IMR-90 (cell line): ENCODE data around the gene TXK. TPM values are rescaled to one million over a fixed set of nuclear protein-coding genes. Genes with fewer than 3 reads are reported as not detected.

Experiments used
- ATAC-seq: fragments of 200-7000 bp; cut with Tn5 transposase; 2 replicates; pipeline ENCODE4 v1.9.1; 2020; ENCODE audit warnings: low read depth, mild to moderate bottlenecking, moderate library complexity
- BruUV-seq: library from RNA; stranded (reverse); fragments of 400-500 nt; replicated peaks from 2 replicates; lab custom pipeline; 2021; lab: Mats Ljungman, UMichigan
- CTCF ChIA-PET: fragments of 300-600 bp; formaldehyde crosslinking; extraction: SDS; loops from one replicate; lab custom pipeline; 2021; ENCODE audit warnings: antibody characterized with exemption; lab: Yijun Ruan, JAX
- POLR2A ChIA-PET: fragments of 300-600 bp; sonication (Branson Sonifier 250); formaldehyde crosslinking; loops from one replicate; lab custom pipeline; 2022; ENCODE audit warnings: antibody characterized with exemption; ENCODE audit not compliant: unreplicated experiment; lab: Charles Lee
- DNase-seq: peaks from one replicate; pipeline ENCODE4 v3.0.0; 2013
- H2AFZ ChIP-seq: replicated peaks from 2 replicates; pipeline ENCODE3; 2013; ENCODE audit warnings: low read length, mild to moderate bottlenecking; ENCODE audit not compliant: poor library complexity
- H2AK5ac ChIP-seq: 2 replicates; pipeline ENCODE4 v1.6.1; 2013; ENCODE audit warnings: low read depth, low read length, inconsistent platforms
- H2AK9ac ChIP-seq: replicated peaks from 2 replicates; pipeline ENCODE3; 2013; ENCODE audit warnings: mild to moderate bottlenecking, low read depth, low read length, moderate library complexity; ENCODE audit not compliant: poor library complexity
- H2BK120ac ChIP-seq: 2 replicates; pipeline ENCODE4 v1.6.1; 2013; ENCODE audit warnings: low read depth, low read length, inconsistent platforms
- H2BK15ac ChIP-seq: 3 replicates; pipeline ENCODE4 v1.6.1; 2013; ENCODE audit warnings: low read depth, low read length, inconsistent platforms
- H2BK20ac ChIP-seq: 2 replicates; pipeline ENCODE4 v1.6.1; 2013; ENCODE audit warnings: low read depth, mild to moderate bottlenecking, inconsistent platforms, low read length, moderate library complexity
- H2BK5ac ChIP-seq: 2 replicates; pipeline ENCODE4 v1.6.1; 2013; ENCODE audit warnings: mild to moderate bottlenecking, low read depth, low read length, inconsistent platforms; ENCODE audit not compliant: poor library complexity, severe bottlenecking
- H3K14ac ChIP-seq: replicated peaks from 2 replicates; pipeline ENCODE4 v1.6.1; 2013; ENCODE audit warnings: low read depth, low read length, inconsistent platforms
- H3K18ac ChIP-seq: 2 replicates; pipeline ENCODE4 v1.6.1; 2013; ENCODE audit warnings: low read depth, low read length, control low read depth
- H3K23ac ChIP-seq: 2 replicates; pipeline ENCODE4 v1.6.1; 2013; ENCODE audit warnings: low read depth, low read length, inconsistent platforms
- H3K27ac ChIP-seq: 2 replicates; pipeline ENCODE4 v1.5.1; 2013; ENCODE audit warnings: mild to moderate bottlenecking, control low read depth, low read length; ENCODE audit not compliant: insufficient read depth
- H3K27me3 ChIP-seq: 2 replicates; pipeline ENCODE4 v1.6.1; 2013; ENCODE audit warnings: low read length; ENCODE audit not compliant: control insufficient read depth, insufficient read depth
- H3K36me3 ChIP-seq: 2 replicates; pipeline ENCODE4 v1.6.1; 2013; ENCODE audit warnings: low read length, mixed read lengths; ENCODE audit not compliant: control insufficient read depth, insufficient read depth
- H3K4ac ChIP-seq: 2 replicates; pipeline ENCODE4 v1.6.1; 2013; ENCODE audit warnings: low read depth, low read length, inconsistent platforms
- H3K4me1 ChIP-seq: 2 replicates; pipeline ENCODE4 v1.6.1; 2013; ENCODE audit warnings: low read length, mixed read lengths; ENCODE audit not compliant: control insufficient read depth, insufficient read depth
- H3K4me2 ChIP-seq: 2 replicates; pipeline ENCODE4 v1.6.1; 2013; ENCODE audit warnings: low read depth, mild to moderate bottlenecking, control low read depth, low read length, moderate library complexity
- H3K4me3 ChIP-seq: 2 replicates; pipeline ENCODE4 v1.5.1; 2013; ENCODE audit warnings: low read depth, mild to moderate bottlenecking, control low read depth, low read length, moderate library complexity; ENCODE audit not compliant: insufficient read depth
- H3K56ac ChIP-seq: 2 replicates; pipeline ENCODE4 v1.6.1; 2013; ENCODE audit warnings: low read length, inconsistent platforms; ENCODE audit not compliant: insufficient read depth; ENCODE audit errors: extremely low read depth
- H3K79me1 ChIP-seq, 2 experiments: 2 replicates each; pipeline ENCODE4 v1.6.1; 2013; ENCODE audit warnings: low read length in 2 of 2, inconsistent platforms in 1 of 2, low read depth in 1 of 2
- H3K9ac ChIP-seq: 2 replicates; pipeline ENCODE4 v1.6.1; 2013; ENCODE audit warnings: low read depth, low read length, control low read depth
- H3K9me1 ChIP-seq: 2 replicates; pipeline ENCODE4 v1.6.1; 2013; ENCODE audit warnings: low read length, inconsistent platforms; ENCODE audit not compliant: insufficient read depth
- H3K9me3 ChIP-seq: 2 replicates; pipeline ENCODE4 v1.6.1; 2013; ENCODE audit warnings: low read length; ENCODE audit not compliant: control insufficient read depth, insufficient read depth
- H4K20me1 ChIP-seq: 2 replicates; pipeline ENCODE4 v1.6.1; 2013; ENCODE audit warnings: low read length, inconsistent platforms; ENCODE audit not compliant: insufficient read depth
- H4K5ac ChIP-seq: 2 replicates; pipeline ENCODE4 v1.6.1; 2013; ENCODE audit warnings: mild to moderate bottlenecking, low read depth, low read length, control low read depth
- H4K8ac ChIP-seq, 2 experiments: 2 replicates each; pipeline ENCODE4 v1.6.1; 2013; ENCODE audit warnings: low read depth in 2 of 2, low read length in 2 of 2, control low read depth in 1 of 2, inconsistent platforms in 1 of 2
- H4K91ac ChIP-seq: 2 replicates; pipeline ENCODE4 v1.6.1; 2013; ENCODE audit warnings: low read depth, low read length, inconsistent platforms; ENCODE audit not compliant: insufficient read depth
- RAD21 ChIP-seq: IDR thresholded peaks from 2 replicates; pipeline ENCODE4 v1.6.1; 2012; ENCODE audit warnings: low read length, improper control_type of control experiment
- RCOR1 ChIP-seq: IDR thresholded peaks from 2 replicates; pipeline ENCODE4 v1.6.1; 2012; ENCODE audit warnings: mild to moderate bottlenecking, low read length, improper control_type of control experiment; ENCODE audit not compliant: insufficient replicate concordance
- USF2 ChIP-seq: fragments of 150-350 bp; IDR thresholded peaks from 2 replicates; pipeline ENCODE4 v1.6.1; 2017; ENCODE audit warnings: mild to moderate bottlenecking, antibody characterized with exemption, low read length, low read depth
- WGBS, 2 experiments: methylation state at CpG; one replicate each; pipeline versions ENCODE4 v1.1.5 to v1.1.7; 2013; ENCODE audit warnings: missing lambda C conversion rate in 2 of 2; ENCODE audit not compliant: insufficient read length in 1 of 2; ENCODE audit errors: extremely low coverage in 2 of 2; 5-methylcytosine and 5-hydroxymethylcytosine counted together
- dilution Hi-C: fragments of 300-500 bp; cut with HindIII; formaldehyde crosslinking; loops from one replicate; pipeline ENCODE4 v1.14.3; 2018; ENCODE audit warnings: low sequenced_read_pairs; ENCODE audit not compliant: unreplicated experiment
- in situ Hi-C: fragments of 300-500 bp; cut with MboI; formaldehyde crosslinking; loops from 3 replicates; pipeline ENCODE4 v1.14.3; 2019; ENCODE audit warnings: low sequenced_read_pairs, inconsistent platforms, mixed read lengths
- intact Hi-C: fragments of 100-400 bp; cut with micrococcal nuclease; formaldehyde crosslinking; loops from 2 replicates; pipeline ENCODE4 v1.10.0; 2022
- polyA plus RNA-seq, 3 experiments: library from polyadenylated mRNA; depleted of rRNA; stranded (reverse); fragments of >200 nt; gene quantifications; 2 replicates each; pipeline ENCODE4 v1.2.3, GENCODE V29; 2012; ENCODE audit warnings: low replicate concordance in 1 of 3
- total RNA-seq: library from RNA; depleted of rRNA; stranded (reverse); fragments of >200 nt; gene quantifications from 2 replicates; pipeline ENCODE4 v1.2.3, GENCODE V29; 2012

The TXK gene
- total and polyA plus RNA-seq, 2 of the 4 experiments (the other 2 are of a cell fraction), result not detected

GRCh38 chr4:48100256-48100655, 33.8 kb downstream of the TXK start:
- POLR2A ChIA-PET, result no interaction called here
- Histone ChIP-seq H2AFZ (no peak overlapping the region), H4K20me1 (no peaks in the 10 kb centered on the region), H2AK5ac (no peak overlapping the region), H3K27ac (no peak overlapping the region), H3K9me1 (no peaks in the 10 kb centered on the region), H3K14ac (no peak overlapping the region), H3K18ac (no peak overlapping the region), H3K9me3 (no peaks in the 10 kb centered on the region), H2BK5ac (no peak overlapping the region), H3K4me3 (no peak overlapping the region), H3K4me2 (no peak overlapping the region), H3K9ac (no peak overlapping the region), H2BK120ac (no peak overlapping the region), H3K23ac (no peak overlapping the region), H4K8ac (no peak overlapping the region), H2AK9ac (no peak overlapping the region), H3K4ac (no peak overlapping the region), H3K56ac (no peak overlapping the region), H4K91ac (no peak overlapping the region), H2BK15ac (no peak overlapping the region), H3K4me1 (no peaks in the 10 kb centered on the region), H3K36me3 (no peaks in the 10 kb centered on the region), H3K79me1 (no peaks in the 10 kb centered on the region), H3K27me3 (no peaks in the 10 kb centered on the region), H4K5ac (no peak overlapping the region), H2BK20ac (no peak overlapping the region)
- BruUV-seq, result no TSS peak
- in situ Hi-C loops (no loop called here), intact Hi-C loops (no loop called here), dilution Hi-C loops (no loop called here)
- WGBS, 2 experiments, result no CpG with 5 or more reads among the region's 1 CpG
- no peak for TF ChIP-seq RAD21
- TF ChIP-seq RCOR1, result no peak
- no peak for TF ChIP-seq USF2
- CTCF ChIA-PET, result no interaction called here
- DNase-seq (no peak), ATAC-seq (no peak)
